Measurements from ENCODE around the gene NKD1.

The NKD1 gene

DNA sequence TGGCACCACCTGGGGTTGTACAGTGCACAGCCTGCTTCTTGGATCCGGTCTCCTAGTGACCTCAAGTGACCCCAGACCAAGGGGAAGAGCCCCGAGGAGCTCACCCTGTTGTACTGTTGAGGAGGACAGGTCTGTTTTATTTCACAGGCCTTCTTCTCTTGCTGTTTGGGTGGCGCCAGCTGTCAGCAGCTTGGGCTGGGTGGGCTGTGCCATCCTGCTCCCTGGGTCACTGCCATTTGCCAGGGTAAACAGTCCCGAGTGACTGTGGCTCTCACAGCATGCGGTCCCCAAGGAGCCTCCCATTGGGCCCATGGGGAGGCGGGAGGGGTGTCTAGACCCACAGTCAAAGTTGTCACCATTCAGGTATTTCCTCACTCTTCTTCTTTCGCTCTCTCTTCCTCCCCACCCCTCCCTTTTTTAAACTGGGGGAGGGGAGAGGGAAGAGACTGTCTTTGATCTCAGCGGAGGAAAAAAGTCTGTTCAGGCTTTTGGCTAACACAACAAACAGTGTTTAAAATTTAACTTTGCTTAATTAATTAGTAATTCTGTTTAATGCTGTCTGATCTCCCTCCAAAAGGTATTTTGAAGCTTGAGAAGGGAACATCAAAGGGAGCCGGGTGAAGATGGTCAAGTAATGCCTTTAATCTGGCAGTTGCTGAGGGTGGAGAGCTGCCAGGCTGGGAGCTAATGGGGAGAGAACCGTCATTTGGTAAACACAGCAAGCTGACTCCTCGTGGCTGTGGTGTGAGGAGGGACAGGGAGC, 68.9 kb downstream of the NKD1 start:
- no peak overlapping the region for H3K4me3 ChIP-seq (ENCODE audit: low read length)
- H3K27me3 ChIP-seq (ENCODE audit: insufficient read depth, low read length) = no peaks in the 10 kb centered on the region

DNA sequence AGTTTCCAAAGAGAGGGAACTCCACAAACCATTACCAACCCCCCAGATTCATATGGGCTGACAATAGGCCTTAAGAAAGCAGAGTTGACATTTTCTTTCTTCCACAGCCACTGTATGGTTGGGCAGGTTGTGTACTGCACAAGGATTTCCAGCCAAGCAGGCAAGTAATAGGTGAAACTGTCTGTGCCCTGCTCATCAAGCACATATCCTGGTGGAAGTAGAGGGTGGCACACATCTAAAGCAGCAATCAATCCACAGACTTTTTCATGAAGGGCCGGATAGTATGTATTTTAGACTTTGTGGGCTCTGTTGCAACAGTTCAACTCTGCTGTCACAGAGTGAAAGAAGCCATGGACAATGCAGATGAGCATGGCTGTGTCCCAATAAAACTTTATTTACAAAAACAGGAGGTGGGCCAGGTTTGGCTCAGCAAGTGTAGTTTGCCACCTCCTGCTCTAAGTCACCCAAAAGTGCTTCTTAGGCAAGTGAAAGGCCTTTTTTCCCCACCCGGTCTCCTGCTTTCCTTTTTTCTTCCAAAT, 69.5 kb downstream of the NKD1 start:
- H2AFZ ChIP-seq (ENCODE audit: low read depth, low read length) = no peak overlapping the region
- peaks cover 3% of the 10 kb centered on the region for H3K36me3 ChIP-seq (ENCODE audit: insufficient read depth, low read length)
- no peaks in the 10 kb centered on the region for H3K4me1 ChIP-seq (ENCODE audit: insufficient read depth, low read length)
- H3K9me3 ChIP-seq (ENCODE audit: low read length) = no peaks in the 10 kb centered on the region
- no peak overlapping the region for H3K4me3 ChIP-seq (ENCODE audit: low read length)
- H3K27me3 ChIP-seq (ENCODE audit: insufficient read depth, low read length) = no peaks in the 10 kb centered on the region

More for the DNA sequence above, 68.9 kb downstream of the NKD1 start:
- no peaks in the 10 kb centered on the region for H3K4me1 ChIP-seq (ENCODE audit: insufficient read depth, low read length)
- H2AFZ ChIP-seq (ENCODE audit: low read depth, low read length) = no peak overlapping the region
- peaks cover 3% of the 10 kb centered on the region for H3K36me3 ChIP-seq (ENCODE audit: insufficient read depth, low read length)
- H3K9me3 ChIP-seq (ENCODE audit: low read length) = no peaks in the 10 kb centered on the region

DNA sequence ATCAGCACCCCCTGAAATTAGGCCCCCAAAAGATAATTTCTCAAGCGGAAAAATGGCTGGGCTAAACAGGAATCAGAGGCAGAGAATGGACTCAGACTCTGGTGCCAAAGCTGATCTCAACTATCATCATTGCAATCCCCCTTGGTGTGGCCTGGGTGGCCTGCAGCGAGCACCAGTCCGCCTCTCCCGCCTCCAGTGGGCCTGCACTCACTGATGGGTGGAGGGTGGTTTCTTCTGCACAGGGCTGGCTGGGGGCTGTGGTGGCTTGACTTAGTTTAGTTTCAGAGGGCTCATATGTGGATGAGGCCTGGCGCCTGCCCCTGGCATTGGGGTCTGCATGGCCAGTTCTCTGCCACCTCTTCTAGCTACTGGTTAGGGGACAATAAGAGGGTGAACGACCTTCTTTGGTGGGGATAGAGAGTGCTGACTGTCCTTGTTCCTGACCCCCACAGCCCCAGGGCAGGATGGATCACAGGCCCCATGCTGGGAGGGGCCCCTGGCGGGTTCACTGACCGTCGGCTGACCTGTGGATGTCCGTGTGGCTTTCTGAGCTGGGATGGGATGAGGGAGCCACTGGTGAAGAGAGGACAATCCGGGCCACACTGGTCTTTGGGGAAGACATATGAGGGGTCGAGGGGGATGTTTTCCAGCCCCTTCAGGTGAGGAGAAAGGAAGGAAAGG, 70.2 kb downstream of the NKD1 start:
- no peaks in the 10 kb centered on the region for H3K4me1 ChIP-seq (ENCODE audit: insufficient read depth, low read length)
- no peaks in the 10 kb centered on the region for H3K9me3 ChIP-seq (ENCODE audit: low read length)
- H3K36me3 ChIP-seq (ENCODE audit: insufficient read depth, low read length) = peaks cover 3% of the 10 kb centered on the region
- no peak overlapping the region for H2AFZ ChIP-seq (ENCODE audit: low read depth, low read length)
- no peak overlapping the region for H3K4me3 ChIP-seq (ENCODE audit: low read length)
- no peaks in the 10 kb centered on the region for H3K27me3 ChIP-seq (ENCODE audit: insufficient read depth, low read length)

DNA sequence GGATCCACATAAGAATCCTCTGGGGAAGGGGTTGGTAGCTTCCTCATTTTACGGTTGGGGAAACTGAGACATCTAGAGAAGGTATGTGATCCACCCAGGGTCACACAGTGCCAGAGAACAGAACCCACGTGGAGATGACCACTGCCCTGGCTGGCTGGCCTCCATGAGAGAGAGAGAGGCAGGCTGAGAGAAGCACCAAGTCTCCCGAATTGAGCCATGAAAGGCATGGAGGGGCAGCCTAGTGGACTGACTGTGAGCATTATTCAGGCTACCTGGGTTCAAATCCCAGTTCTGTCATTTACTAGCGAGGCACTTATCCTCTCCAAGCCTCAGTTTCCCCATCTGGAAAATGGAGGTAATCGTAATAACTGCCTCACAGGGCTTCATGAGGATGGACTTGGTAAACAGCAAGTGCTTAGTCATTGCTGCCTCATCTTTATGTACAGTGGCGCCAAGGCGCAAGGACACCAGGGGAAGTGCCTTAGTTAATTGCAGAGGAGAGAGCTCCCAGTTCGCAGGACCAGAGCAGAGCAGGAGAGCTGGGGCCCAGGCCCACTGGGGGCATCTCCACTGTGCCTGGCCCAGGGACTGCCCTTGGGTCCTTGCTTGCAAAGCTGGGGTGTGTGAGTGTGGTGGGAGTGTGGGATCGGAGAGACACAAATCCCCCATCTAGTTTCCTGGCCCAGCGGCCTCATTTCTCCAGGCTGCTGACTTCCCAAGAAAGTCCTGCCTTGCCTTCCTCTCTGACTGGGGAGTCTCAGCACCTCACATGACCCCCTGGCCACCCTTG, 71.7 kb downstream of the NKD1 start:
- no peaks in the 10 kb centered on the region for H3K4me1 ChIP-seq (ENCODE audit: insufficient read depth, low read length)
- H3K4me3 ChIP-seq (ENCODE audit: low read length) = no peak overlapping the region
- H3K36me3 ChIP-seq (ENCODE audit: insufficient read depth, low read length) = peaks cover 3% of the 10 kb centered on the region
- no peak overlapping the region for H2AFZ ChIP-seq (ENCODE audit: low read depth, low read length)
- no peaks in the 10 kb centered on the region for H3K27me3 ChIP-seq (ENCODE audit: insufficient read depth, low read length)
- no peaks in the 10 kb centered on the region for H3K9me3 ChIP-seq (ENCODE audit: low read length)

DNA sequence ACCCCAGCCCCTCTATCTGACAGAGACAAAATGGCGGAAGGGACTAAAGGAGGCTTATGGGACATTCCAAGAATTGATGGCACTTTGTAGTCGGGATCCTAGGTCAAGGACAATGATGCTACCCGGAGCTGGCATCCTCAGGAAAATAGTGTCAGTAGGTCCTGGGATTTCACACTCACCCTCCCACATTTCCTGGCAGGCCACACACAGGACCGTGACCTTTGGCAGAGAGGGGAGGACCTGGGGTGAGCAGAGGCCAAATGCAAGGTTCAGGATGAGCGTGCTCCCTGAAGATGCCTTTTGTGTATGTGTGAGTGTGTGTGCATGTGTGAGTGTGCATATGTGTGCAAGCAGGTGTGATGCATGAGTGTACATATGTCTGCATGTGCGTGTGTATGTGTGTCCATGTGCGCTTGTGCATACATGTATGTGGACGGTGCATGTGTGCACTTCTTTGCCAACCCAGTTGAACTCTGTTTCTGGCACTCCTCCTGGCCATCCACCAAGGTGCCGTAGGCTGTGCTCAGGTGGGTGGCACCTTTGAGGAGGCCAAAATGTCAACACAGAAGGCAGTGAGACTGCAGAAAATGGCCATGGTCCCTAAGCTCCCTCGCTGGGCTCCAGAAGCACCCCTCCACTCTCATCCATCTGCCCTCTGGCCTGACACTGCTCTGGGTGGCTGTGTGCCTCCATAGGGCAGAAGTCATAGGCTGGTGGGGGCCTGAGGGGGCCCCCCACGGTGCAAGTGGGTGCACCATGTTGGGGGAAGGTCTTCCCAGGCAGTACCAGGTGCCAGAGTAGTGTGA, 72.7 kb downstream of the NKD1 start:
- Histone ChIP-seq H3K4me1 (ENCODE audit: insufficient read depth, low read length) (no peaks in the 10 kb centered on the region), H3K9me3 (ENCODE audit: low read length) (no peaks in the 10 kb centered on the region), H2AFZ (ENCODE audit: low read depth, low read length) (no peak overlapping the region), H3K4me3 (ENCODE audit: low read length) (no peak overlapping the region), H3K36me3 (ENCODE audit: insufficient read depth, low read length) (peaks cover 3% of the 10 kb centered on the region), H3K27me3 (ENCODE audit: insufficient read depth, low read length) (no peaks in the 10 kb centered on the region)

DNA sequence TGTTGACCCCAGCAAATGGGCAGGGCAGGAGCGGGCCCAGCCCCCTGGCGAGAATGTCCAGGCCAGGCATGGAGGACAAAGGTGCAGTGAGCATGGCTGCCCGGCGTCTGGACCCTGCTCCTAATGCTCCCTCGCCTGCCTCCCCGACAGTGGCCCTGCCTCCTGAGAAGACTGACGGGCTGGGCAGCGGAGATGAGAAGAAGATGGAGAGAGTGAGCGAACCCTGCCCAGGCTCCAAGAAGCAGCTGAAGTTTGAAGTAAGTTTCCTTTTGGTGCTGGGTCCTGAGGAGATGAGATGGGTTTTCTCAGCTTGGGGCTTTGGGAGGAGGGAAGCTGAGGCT, 73.2 kb downstream of the NKD1 start:
- H3K4me1 ChIP-seq (ENCODE audit: insufficient read depth, low read length) = no peaks in the 10 kb centered on the region
- peaks cover 3% of the 10 kb centered on the region for H3K36me3 ChIP-seq (ENCODE audit: insufficient read depth, low read length)
- H3K4me3 ChIP-seq (ENCODE audit: low read length) = no peak overlapping the region
- H3K9me3 ChIP-seq (ENCODE audit: low read length) = no peaks in the 10 kb centered on the region
- H3K27me3 ChIP-seq (ENCODE audit: insufficient read depth, low read length) = no peaks in the 10 kb centered on the region
- H2AFZ ChIP-seq (ENCODE audit: low read depth, low read length) = no peak overlapping the region

DNA sequence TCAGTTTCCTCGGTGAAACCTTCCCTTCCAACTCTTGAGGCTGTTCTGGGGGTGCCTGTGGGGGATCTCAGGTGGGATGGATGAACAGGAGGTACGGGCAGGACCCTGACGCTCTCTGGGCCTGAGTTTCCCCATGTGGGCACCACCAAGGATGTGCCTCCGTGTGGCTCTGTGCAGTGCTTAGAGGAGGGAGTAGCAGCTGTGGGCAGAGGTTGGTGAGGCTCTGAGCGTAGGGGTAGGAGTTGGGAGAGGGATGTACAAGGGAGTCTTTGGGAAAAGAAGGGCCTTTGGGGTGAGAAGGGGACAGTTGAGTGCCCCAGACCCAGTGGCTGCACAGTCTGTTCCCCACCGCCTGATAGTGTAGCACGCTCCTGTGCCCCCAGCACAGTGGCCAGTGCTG, 73.8 kb downstream of the NKD1 start:
- Histone ChIP-seq H3K36me3 (ENCODE audit: insufficient read depth, low read length) (peaks cover 3% of the 10 kb centered on the region), H3K4me1 (ENCODE audit: insufficient read depth, low read length) (no peaks in the 10 kb centered on the region), H2AFZ (ENCODE audit: low read depth, low read length) (no peak overlapping the region), H3K4me3 (ENCODE audit: low read length) (no peak overlapping the region), H3K9me3 (ENCODE audit: low read length) (no peaks in the 10 kb centered on the region), H3K27me3 (ENCODE audit: insufficient read depth, low read length) (no peaks in the 10 kb centered on the region)

DNA sequence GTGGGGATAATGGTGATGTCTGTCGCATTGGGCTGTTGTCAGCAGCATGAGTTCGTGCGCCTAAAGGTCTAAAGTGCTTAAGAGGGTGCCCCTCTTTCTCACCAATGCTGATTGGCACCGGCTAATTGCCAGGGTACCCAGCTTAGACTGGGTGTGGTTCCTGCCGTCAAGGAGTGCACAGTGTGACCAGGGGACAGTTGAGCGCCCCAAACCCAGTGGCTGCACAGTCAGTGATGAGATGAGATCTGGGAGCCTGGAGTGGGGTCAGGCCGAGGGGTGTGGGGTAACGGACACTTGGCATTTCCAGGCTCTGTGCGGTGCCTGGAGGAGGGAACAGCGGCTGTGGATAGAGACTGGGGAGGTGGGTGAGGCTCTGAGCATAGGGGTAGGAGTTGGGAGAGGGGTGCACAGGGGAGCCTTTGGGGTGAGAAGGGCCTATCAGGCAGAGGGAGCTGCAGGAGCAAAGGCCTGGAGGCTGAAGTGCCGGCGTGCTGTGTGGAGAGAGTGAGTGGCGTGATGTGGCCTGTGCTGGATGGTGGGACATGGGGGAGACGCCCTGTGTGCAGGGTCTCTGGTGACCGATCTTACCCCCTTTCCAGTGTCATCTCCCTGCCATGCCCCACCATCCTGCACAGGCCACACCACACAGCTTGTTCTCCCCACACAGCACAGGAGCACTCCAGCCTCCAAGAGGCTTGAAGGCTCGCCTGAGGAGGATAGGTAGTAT, 74.6 kb downstream of the NKD1 start:
- Histone ChIP-seq H2AFZ (ENCODE audit: low read depth, low read length) (no peak overlapping the region), H3K9me3 (ENCODE audit: low read length) (no peaks in the 10 kb centered on the region), H3K4me3 (ENCODE audit: low read length) (no peak overlapping the region), H3K36me3 (ENCODE audit: insufficient read depth, low read length) (no peaks in the 10 kb centered on the region), H3K27me3 (ENCODE audit: insufficient read depth, low read length) (no peaks in the 10 kb centered on the region), H3K4me1 (ENCODE audit: insufficient read depth, low read length) (no peaks in the 10 kb centered on the region)

DNA sequence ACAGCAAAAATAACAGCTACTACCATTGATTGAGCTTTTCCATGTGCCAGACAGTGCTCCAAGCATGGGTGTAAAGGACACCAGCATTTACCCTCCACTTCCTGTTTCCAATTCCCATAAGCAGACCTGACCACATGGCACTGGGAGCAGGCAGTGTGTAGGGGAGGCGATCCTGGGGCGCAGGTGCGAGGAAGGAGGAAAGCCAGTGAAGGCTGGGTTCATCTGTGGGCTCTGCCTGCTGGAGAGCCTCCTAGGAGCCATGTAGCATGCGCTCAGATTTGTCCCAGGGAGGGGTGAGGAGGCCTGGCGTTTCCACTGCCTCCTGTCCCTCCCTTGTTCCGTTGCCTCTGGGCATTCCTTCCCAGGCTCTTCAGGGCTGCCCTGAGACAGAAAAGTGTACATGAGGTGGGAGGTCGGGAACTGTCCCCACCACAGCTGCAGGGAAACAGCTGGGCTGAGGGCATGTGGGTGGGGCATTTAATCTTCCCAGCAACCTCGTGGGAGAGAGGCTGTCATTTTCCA, 76.3 kb downstream of the NKD1 start:
- no peaks in the 10 kb centered on the region for H3K4me1 ChIP-seq (ENCODE audit: insufficient read depth, low read length)
- no peak overlapping the region for H3K4me3 ChIP-seq (ENCODE audit: low read length)
- H2AFZ ChIP-seq (ENCODE audit: low read depth, low read length) = no peak overlapping the region
- H3K36me3 ChIP-seq (ENCODE audit: insufficient read depth, low read length) = no peaks in the 10 kb centered on the region
- H3K9me3 ChIP-seq (ENCODE audit: low read length) = no peaks in the 10 kb centered on the region
- no peaks in the 10 kb centered on the region for H3K27me3 ChIP-seq (ENCODE audit: insufficient read depth, low read length)

DNA sequence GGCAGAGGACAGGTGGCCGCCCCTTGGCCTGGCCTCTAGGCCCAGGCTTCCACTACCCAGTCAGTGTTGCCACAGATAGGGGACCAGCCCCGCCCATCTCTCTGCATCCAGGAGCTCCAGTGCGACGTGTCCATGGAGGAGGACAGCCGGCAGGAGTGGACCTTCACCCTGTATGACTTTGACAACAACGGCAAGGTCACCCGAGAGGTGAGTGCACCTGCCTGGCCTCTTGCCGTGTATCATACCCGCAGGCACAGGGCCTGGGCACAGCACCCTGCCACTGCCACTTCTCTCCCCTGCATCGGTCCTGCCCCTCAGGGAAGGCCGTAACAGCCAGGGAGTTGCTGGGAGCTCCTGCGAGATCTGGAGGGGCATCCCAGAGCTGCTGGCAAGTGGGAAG, 77.2 kb downstream of the NKD1 start:
- no peaks in the 10 kb centered on the region for H3K27me3 ChIP-seq (ENCODE audit: insufficient read depth, low read length)
- no peak overlapping the region for H2AFZ ChIP-seq (ENCODE audit: low read depth, low read length)
- H3K36me3 ChIP-seq (ENCODE audit: insufficient read depth, low read length) = no peaks in the 10 kb centered on the region
- H3K4me3 ChIP-seq (ENCODE audit: low read length) = no peak overlapping the region
- H3K9me3 ChIP-seq (ENCODE audit: low read length) = no peaks in the 10 kb centered on the region
- no peaks in the 10 kb centered on the region for H3K4me1 ChIP-seq (ENCODE audit: insufficient read depth, low read length)

DNA sequence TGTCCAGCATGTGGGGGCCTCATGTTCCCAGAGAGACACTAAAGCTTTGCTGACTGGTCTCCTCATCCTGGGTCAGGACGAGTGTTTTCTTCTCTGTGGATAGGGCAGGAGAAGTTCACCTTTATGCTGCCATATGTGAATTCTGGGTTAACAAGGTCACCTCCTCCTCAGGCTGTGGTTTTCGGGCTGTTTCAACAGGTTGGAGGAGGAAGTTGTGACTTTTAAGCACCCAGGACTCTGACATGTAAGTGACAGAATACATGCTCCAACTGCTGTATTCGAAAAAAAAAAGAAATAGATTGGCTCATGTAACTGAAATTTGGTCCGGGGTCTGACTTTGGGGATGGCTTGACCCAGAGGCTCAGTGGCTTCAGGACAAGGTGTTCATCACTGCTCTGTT, 78.7 kb downstream of the NKD1 start:
- no peaks in the 10 kb centered on the region for H3K27me3 ChIP-seq (ENCODE audit: insufficient read depth, low read length)
- H3K9me3 ChIP-seq (ENCODE audit: low read length) = no peaks in the 10 kb centered on the region
- H3K4me1 ChIP-seq (ENCODE audit: insufficient read depth, low read length) = no peaks in the 10 kb centered on the region
- H3K4me3 ChIP-seq (ENCODE audit: low read length) = no peak overlapping the region
- H3K36me3 ChIP-seq (ENCODE audit: insufficient read depth, low read length) = peaks cover 5% of the 10 kb centered on the region
- no peak overlapping the region for H2AFZ ChIP-seq (ENCODE audit: low read depth, low read length)

DNA sequence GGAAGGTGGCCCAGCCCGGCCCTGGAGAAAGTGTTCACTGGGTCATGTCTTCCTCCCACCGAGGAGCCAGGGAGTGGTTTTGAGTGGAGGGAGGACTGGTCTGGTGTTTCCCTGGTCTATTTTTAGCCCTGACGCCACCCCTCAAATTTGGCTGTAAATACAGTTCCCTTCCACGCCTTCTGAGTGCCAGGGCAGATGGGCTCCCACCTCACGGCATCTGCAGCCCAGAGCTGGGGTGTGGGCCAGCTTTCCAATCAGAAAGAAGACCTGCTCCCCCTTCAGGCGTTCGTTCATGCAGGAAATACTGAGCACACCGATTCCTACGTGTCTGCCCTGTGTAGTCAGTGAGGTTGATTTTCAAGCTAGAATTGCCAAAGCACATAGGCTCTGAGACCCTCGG, 79.2 kb downstream of the NKD1 start:
- H3K4me3 ChIP-seq (ENCODE audit: low read length) = no peak overlapping the region
- H3K36me3 ChIP-seq (ENCODE audit: insufficient read depth, low read length) = peaks cover 5% of the 10 kb centered on the region
- no peaks in the 10 kb centered on the region for H3K27me3 ChIP-seq (ENCODE audit: insufficient read depth, low read length)
- no peak overlapping the region for H2AFZ ChIP-seq (ENCODE audit: low read depth, low read length)
- H3K9me3 ChIP-seq (ENCODE audit: low read length) = no peaks in the 10 kb centered on the region
- no peaks in the 10 kb centered on the region for H3K4me1 ChIP-seq (ENCODE audit: insufficient read depth, low read length)

Data from neuron (in vitro differentiated cells).